Uterus (tissue), 4 donors: ENCODE data around the gene NPFFR1. TPM values are rescaled to one million over a fixed set of nuclear protein-coding genes. Genes with fewer than 3 reads are reported as not detected.

Experiments used
- DNase-seq, 2 donors: peaks; one replicate each; pipeline ENCODE4 v3.0.0-alpha.2; 2019 to 2020
- H3K27ac ChIP-seq, 2 donors: fragments of 200-600 bp; sonication (generic); 1 replicate in 1 of 2; 2 replicates in 1 of 2; pipeline ENCODE4 v1.5.1; 2016 to 2018
- H3K27me3 ChIP-seq, 2 donors: fragments of 200-600 bp; sonication (generic); one replicate each; pipeline ENCODE4 v1.5.1; 2018 to 2019; ENCODE audit warnings: control low read depth in 1 of 2
- H3K36me3 ChIP-seq, 2 donors: fragments of 200-600 bp; sonication (generic); one replicate each; pipeline ENCODE4 v1.5.1; 2019; ENCODE audit warnings: control low read depth in 1 of 2
- H3K4me1 ChIP-seq, 2 donors: fragments of 200-600 bp; sonication (generic); one replicate each; pipeline ENCODE4 v1.5.1; 2018 to 2019; ENCODE audit warnings: control low read depth in 1 of 2
- H3K4me3 ChIP-seq, 2 donors: fragments of 200-600 bp; sonication (generic); 1 replicate in 1 of 2; 2 replicates in 1 of 2; pipeline ENCODE4 v1.5.1; 2018 to 2019; ENCODE audit warnings: mild to moderate bottlenecking in 1 of 2
- H3K9me3 ChIP-seq, 2 donors: fragments of 200-600 bp; sonication (generic); one replicate each; pipeline ENCODE4 v1.5.1; 2019; ENCODE audit warnings: control low read depth in 1 of 2
- POLR2A ChIP-seq, 2 donors: fragments of 450-650 bp; IDR thresholded peaks; one replicate each; pipeline ENCODE4 v1.6.1; 2016; ENCODE audit warnings: antibody characterized with exemption in 2 of 2, mild to moderate bottlenecking in 1 of 2, moderate library complexity in 1 of 2
- intact Hi-C: fragments of 100-400 bp; cut with DNase I; formaldehyde crosslinking; loops from one replicate; pipeline ENCODE4 v1.15.1; 2023; ENCODE audit warnings: low total_unique reads
- total RNA-seq, 4 donors: library from RNA; depleted of rRNA in 3 of 4; stranded (reverse); fragments of >200 nt in 3 of 4; gene quantifications; one replicate each; pipeline versions ENCODE4 v1.1.0 to v1.2.4, GENCODE V29; 2014 to 2023
- TF ChIP-seq, protein P1 (sequence below), 4 experiments: fragments of 200-600 bp in 2 of 4; fragments of 450-650 bp in 2 of 4; sonication (generic) in 2 of 4; IDR thresholded peaks; one replicate each; pipeline ENCODE4 v1.5.1; 2016 to 2019; ENCODE audit warnings: antibody characterized with exemption in 4 of 4, mild to moderate bottlenecking in 2 of 4, moderate library complexity in 1 of 4
- donor health status: DM: yes; HTN: yes; CAD: no.

The NPFFR1 gene
- total RNA-seq, 4 donors from 2014 or later: 0.43 to 2.1 TPM; not detected in 2

DNA sequence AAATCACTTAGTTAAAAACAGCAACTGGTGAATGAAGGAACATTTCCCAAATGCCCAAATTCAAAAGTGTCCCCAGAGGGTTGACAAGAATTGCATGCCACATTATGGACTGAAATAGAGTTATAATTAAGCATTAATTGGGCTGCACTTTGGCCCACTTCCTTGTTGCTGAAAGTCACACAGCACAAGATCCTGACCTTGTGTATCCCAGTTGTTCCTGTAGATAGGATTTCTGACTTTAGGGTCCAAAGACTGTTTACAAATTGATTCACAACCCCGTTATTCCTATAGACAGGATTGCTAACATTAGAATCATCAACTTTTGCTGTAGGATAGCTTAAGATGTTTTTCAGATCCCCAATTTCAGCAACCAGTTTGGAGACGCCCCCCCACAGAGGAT lies 31.5 kb upstream of the NPFFR1 start:
- DNase-seq: no peak
- Histone ChIP-seq H3K36me3 (no peaks in the 10 kb centered on the region), H3K27ac (no peak overlapping the region), H3K27me3 (no peaks in the 10 kb centered on the region), H3K4me3 (no peak overlapping the region), H3K4me1 (no peaks in the 10 kb centered on the region), H3K9me3 (no peaks in the 10 kb centered on the region)
- intact Hi-C loops: no loop called here
- TF ChIP-seq POLR2A (IDR thresholded peaks at IDR 0.05): no peak
- TF ChIP-seq, protein P1, sequence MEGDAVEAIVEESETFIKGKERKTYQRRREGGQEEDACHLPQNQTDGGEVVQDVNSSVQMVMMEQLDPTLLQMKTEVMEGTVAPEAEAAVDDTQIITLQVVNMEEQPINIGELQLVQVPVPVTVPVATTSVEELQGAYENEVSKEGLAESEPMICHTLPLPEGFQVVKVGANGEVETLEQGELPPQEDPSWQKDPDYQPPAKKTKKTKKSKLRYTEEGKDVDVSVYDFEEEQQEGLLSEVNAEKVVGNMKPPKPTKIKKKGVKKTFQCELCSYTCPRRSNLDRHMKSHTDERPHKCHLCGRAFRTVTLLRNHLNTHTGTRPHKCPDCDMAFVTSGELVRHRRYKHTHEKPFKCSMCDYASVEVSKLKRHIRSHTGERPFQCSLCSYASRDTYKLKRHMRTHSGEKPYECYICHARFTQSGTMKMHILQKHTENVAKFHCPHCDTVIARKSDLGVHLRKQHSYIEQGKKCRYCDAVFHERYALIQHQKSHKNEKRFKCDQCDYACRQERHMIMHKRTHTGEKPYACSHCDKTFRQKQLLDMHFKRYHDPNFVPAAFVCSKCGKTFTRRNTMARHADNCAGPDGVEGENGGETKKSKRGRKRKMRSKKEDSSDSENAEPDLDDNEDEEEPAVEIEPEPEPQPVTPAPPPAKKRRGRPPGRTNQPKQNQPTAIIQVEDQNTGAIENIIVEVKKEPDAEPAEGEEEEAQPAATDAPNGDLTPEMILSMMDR (IDR thresholded peaks at IDR 0.05): no peak

DNA sequence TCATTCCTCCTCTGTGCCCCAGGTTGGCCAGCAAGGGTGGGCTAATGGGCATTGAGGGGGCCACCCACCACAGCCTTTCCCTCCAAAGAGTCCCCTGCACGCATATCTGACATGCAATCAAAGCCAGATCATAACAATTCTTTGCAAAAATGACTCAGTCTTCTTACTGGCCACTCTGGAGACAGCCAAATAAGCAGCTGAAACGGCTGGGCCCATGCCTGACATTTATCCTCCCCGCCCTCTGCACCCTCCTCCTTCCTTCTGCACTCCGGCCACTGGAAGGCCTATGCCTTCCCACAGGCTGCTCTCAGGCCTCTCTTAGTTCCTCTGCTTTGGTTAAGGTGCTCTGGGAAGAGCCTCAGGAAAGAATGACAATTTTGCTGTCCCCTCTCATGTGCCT lies 29.2 kb upstream of the NPFFR1 start:
- no peaks in the 10 kb centered on the region for H3K9me3 ChIP-seq
- H3K4me3 ChIP-seq: no peak overlapping the region
- intact Hi-C loops: no loop called here
- H3K27me3 ChIP-seq: no peaks in the 10 kb centered on the region
- TF ChIP-seq POLR2A (IDR thresholded peaks at IDR 0.05): no peak
- TF ChIP-seq, protein P1 (IDR thresholded peaks at IDR 0.05): no peak
- H3K27ac ChIP-seq: no peak overlapping the region
- no peak for DNase-seq
- no peaks in the 10 kb centered on the region for H3K4me1 ChIP-seq
- no peaks in the 10 kb centered on the region for H3K36me3 ChIP-seq

DNA sequence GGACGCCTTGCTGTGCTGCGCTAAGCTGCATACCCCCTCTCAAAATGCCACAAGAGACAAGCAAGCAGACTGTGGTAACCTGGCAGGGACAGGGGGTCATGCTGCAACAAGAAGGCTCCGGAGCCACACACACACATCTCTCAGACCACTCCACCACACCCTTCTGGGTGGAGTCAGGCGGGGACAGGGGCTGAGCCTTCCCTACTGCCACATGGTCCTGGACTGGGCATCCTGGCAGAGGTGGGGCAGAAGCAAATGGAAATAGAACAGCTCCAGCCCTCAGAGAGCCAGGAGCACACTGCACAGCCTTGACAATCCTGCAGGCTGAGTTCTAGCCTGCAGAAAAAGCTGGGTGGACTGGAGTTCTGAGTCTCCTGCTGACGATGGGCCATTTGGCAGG lies 28.4 kb upstream of the NPFFR1 start:
- no peak for DNase-seq
- TF ChIP-seq, protein P1 (IDR thresholded peaks at IDR 0.05): no peak
- TF ChIP-seq POLR2A (IDR thresholded peaks at IDR 0.05): no peak
- Histone ChIP-seq H3K27me3 (no peaks in the 10 kb centered on the region), H3K4me3 (no peak overlapping the region), H3K36me3 (no peaks in the 10 kb centered on the region), H3K4me1 (no peaks in the 10 kb centered on the region), H3K9me3 (no peaks in the 10 kb centered on the region), H3K27ac (no peak overlapping the region)
- intact Hi-C loops: no loop called here

DNA sequence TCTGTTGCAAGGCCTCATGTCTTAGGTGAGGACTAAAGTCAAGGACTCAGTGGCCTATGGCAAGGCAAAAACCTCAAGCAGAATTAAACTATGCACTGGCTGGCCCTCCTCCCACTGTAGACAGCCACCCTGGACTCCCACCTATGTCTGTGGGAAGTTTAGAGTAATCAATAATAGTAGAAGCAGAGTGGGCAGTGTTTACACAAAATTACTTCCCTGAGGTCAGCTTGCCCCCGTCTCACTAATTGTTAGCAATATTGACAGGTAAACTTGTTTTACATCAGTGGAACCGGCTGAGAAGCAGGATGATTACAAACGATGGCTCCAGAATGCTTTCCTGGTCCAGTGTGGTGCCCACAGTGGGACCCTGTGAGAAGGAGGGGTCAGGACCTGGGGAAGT lies 27.9 kb upstream of the NPFFR1 start:
- DNase-seq: no peak
- TF ChIP-seq POLR2A (IDR thresholded peaks at IDR 0.05): no peak
- TF ChIP-seq, protein P1 (IDR thresholded peaks at IDR 0.05): no peak
- H3K27me3 ChIP-seq: no peaks in the 10 kb centered on the region
- no peak overlapping the region for H3K4me3 ChIP-seq
- H3K27ac ChIP-seq: no peak overlapping the region
- no peaks in the 10 kb centered on the region for H3K9me3 ChIP-seq
- H3K4me1 ChIP-seq: no peaks in the 10 kb centered on the region
- intact Hi-C loops: no loop called here
- no peaks in the 10 kb centered on the region for H3K36me3 ChIP-seq

DNA sequence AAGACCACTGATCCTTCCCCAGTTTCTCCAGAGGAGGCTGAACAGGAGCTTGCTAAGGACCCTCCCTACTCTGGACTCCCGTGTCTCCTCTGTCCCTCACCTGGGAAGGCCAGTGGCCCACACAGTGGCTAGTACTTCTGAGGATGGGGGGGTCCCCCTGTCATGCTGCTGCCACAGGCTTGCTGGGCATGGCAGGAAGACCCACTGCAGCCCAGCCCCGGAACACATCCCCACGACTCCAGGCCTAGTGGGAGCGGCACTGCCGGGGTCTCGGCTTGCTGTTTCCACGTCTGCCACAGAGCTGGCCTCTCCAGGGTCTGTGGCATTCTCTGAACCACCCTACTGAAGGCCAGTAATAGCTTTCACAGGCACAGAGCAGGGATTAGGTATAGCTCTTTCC lies 25.9 kb upstream of the NPFFR1 start:
- Histone ChIP-seq H3K9me3 (no peaks in the 10 kb centered on the region), H3K4me3 (no peak overlapping the region), H3K4me1 (no peaks in the 10 kb centered on the region), H3K27me3 (no peaks in the 10 kb centered on the region), H3K27ac (no peak overlapping the region), H3K36me3 (no peaks in the 10 kb centered on the region)
- intact Hi-C loops: no loop called here
- no peak for DNase-seq
- TF ChIP-seq, protein P1 (IDR thresholded peaks at IDR 0.05): no peak
- no peak for TF ChIP-seq POLR2A (IDR thresholded peaks at IDR 0.05)
